ENCODE results near the gene PNPLA7. TPM values are rescaled to one million over a fixed set of nuclear protein-coding genes. Genes with fewer than 3 reads are reported as not detected.

Gene PNPLA7
- total and polyA plus RNA-seq, 2 of the 8 experiments (the other 6 are each of a cell fraction or from before 2014, with no cell fraction given), result 0.35 to 0.47 TPM

GRCh38 chr9:137428311-137428630, 121.9 kb downstream of the PNPLA7 start (continued):
- TF ChIP-seq GTF2F1 (IDR thresholded peaks at IDR 0.05; ENCODE audit: borderline replicate concordance, low read depth, low read length) (no peak), KDM5A (IDR thresholded peaks at IDR 0.05; ENCODE audit: low read length) (no peak), ZNF274 (IDR thresholded peaks at IDR 0.05; ENCODE audit: borderline replicate concordance, extremely low read depth, low read length) (no peak), POLR2A (IDR thresholded peaks at IDR 0.05; ENCODE audit: control extremely low read depth in 1 of 2, low read depth in 2 of 2, low read length in 2 of 2) (no peak), CREB1 (IDR thresholded peaks at IDR 0.05) (no peak), EP300 (IDR thresholded peaks at IDR 0.05; ENCODE audit: borderline replicate concordance in 1 of 2, low read depth in 2 of 2, low read length in 2 of 2) (no peak)

Data from H1 (cell line).